ENCODE data around the gene CXCR6. TPM values are rescaled to one million over a fixed set of nuclear protein-coding genes. Genes with fewer than 3 reads are reported as not detected.
"Not testable (repeated sequence)": the region's sequence is repeated elsewhere in the genome, so short reads cannot be mapped to it uniquely, and the experiment has no call there.

CXCR6 gene
- polyA plus RNA-seq, 1 donor from 2014 or later: 0.69 TPM

DNA sequence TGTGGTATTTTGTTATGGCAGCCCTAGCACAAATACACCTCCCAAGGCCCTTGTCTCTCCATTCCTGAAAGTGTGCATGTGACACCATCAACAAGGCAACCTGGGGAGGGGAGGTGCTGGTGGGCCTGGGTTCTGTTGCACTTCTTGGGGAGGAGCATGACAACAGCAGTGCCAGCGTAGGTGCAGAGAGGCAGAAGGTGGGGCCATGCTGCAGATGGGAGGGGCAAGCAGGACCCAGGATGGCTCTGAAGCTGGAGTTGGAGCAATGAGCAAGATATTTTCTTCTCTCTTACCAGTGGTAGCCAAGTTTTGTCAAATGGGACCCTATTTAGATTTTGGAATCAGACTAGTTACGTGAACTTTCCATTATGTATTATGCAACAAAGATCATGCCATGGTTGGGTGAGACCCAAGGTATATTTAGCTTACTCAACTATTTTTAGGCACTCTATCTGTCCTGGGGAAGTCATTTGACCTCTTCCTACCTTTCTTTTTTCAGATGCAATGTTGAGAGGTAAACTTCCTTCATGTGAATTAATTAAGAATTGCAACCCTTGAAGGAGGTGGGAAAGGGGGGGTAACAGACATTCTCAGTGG lies 49.0 kb downstream of the CXCR6 start:
- Mint-ChIP-seq H3K9me3 (no peaks in the 10 kb centered on the region), H3K4me1 (peaks cover 30 to 48% (median 47%) of the 10 kb centered on the region in 3 donors), H3K4me3 (peak overlapping the region in 3 of 4 donors; percentile 13 to 97 (median 46)), H3K27me3 (no peaks in the 10 kb centered on the region), H3K27ac (peak overlapping the region in 2 of 3 donors; percentile 50 to 84), H3K36me3 (peaks cover 2% of the 10 kb centered on the region)

DNA sequence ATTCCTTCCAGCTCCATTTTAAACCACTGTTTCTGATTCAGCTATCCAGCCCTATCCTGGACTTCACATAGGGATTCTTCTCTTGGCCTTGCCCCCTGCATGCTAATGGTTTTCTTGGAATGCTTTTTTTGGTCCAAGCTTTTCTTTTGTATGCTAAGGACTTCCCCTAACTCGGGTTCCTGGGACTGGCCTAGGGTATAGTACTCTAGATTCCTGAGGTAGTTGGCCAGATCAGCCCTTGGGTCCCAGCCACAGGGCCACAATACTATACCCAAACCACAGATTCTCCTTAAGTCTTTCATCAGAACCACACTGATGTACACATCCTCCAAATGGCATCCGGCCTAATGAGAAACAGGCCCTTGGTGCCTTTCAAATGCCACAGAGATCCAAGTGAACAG lies 49.6 kb downstream of the CXCR6 start:
- Mint-ChIP-seq H3K4me3 (peak overlapping the region in 3 of 4 donors; percentile 12 to 97 (median 55)), H3K27me3 (no peaks in the 10 kb centered on the region), H3K9me3 (no peaks in the 10 kb centered on the region), H3K4me1 (peaks cover 30 to 48% (median 44%) of the 10 kb centered on the region in 3 donors), H3K36me3 (peaks cover 2% of the 10 kb centered on the region), H3K27ac (peak overlapping the region in 1 of 3 donors; percentile 68)

DNA sequence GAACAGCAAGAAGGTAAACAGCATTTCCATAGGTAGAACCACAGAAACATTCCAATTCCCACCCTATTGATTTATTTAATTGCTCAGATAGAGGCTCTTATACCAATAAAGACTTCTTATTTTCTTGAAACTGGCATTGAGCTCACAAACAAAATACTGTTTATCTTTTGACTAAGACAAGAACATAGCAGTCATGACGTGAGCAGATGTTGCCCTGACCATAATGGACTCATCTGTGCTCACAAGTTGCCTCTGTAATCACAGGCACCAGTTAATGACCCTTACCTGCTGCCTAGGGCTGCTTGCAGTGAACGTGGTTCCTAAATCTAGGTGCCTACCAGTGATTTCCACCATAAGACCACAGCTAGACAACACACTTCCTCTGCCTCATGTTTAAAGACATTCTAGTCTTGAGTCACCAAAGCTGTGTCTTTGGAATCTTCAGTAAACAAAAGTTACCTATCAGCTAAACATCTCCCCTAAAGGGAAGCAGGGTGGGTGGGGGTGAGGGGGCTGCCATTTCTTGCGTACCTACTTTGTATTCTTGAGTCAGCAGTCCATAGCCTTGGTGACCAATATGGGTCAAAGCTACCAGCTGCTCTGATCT lies 50.3 kb downstream of the CXCR6 start:
- Mint-ChIP-seq H3K4me3 (peak overlapping the region; percentile 55 to 97 (median 69)), H3K36me3 (no peaks in the 10 kb centered on the region), H3K4me1 (peaks cover 26 to 48% (median 40%) of the 10 kb centered on the region in 3 donors), H3K27ac (peak overlapping the region in 1 of 3 donors; percentile 0), H3K27me3 (no peaks in the 10 kb centered on the region), H3K9me3 (no peaks in the 10 kb centered on the region)

DNA sequence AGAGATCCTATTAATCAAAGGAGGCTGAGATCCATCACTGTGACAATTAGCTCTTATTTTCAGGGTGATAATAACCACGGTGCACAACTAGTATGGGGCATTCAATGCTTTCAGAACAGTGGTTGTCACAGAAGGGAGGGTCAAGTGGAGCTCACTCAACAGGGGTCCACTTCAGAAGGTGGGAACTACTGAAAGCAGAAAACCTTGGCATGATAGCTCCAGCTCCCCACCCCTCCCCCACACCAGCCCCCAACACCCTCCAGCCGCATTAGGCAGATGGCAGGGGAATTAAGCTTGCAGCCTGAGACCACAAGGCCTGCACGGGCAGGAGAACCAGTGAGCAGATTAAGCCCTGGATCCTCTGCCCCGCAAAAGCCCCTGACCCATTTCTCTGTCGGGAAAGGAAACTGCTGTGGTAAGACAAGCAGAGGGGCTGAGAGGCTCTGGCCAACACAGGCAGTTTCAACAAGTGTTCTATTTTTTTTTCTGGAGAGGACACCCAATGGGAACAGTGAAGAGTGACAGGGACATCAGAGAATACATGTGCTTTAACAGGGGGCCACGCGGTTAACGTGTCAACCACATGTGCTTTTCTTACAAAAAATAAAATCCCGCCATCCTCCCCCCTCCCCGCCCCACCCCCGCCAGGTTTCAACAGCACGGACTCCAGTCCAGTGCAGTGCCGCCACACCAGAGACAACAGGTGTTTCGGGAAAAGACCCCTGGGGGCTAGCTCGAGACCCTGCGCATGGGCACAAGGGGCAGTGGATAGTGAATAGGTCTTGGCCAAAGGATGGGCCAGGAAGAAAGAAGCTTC lies 51.4 kb downstream of the CXCR6 start:
- Mint-ChIP-seq H3K4me1 (peaks cover 26 to 42% (median 34%) of the 10 kb centered on the region in 3 donors), H3K9me3 (no peaks in the 10 kb centered on the region), H3K27me3 (peaks cover 7% of the 10 kb centered on the region), H3K36me3 (no peaks in the 10 kb centered on the region), H3K27ac (peak overlapping the region; percentile 82 to 91 (median 89)), H3K4me3 (peak overlapping the region; percentile 93 to 97 (median 94))

DNA sequence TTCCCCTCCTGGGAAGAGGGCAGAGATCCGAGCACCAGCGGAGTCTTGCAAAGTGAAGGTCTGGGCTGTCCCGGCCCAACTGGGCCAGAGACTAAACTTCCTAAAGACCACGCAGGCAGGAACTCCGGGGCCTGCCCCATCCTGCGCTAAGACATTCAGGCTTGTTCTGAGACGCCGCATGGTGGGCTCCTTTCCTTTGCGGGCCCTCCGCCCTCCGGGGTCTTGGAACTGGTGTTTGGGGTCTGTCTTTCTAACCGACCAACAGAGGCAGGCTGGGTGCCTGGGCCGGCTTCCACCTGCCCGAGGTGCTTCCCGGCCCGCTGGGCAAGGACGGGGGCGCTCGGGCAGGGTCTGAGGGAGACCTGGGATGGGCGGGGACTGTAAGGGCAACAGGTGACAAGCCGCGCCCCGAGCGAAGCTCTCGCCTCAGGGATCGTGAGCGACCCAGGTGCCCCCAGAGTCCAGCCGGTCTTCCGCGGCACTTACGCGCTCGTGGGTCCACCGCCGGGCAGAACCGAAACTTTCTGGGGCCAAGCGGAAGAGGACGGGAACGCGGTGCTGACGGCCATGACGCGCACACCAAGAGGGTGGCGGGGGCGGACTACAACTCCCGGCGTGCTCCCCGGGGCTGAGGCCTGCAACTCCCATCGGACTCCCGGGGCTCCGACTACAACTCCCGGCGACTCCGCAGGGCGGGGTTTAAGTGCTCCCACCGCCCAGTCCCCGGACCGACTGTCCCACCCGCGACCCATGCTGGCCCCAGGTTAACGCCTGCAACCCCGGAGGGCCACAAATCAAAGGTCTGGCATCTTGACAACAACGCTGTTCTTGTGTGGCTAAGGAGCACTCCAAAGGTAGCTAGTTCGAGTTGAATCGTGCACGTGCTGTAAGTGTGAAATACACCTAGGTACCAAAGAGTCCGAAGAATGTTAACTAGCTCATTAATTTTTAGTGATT lies 52.2 kb downstream of the CXCR6 start, which contains the start of gene FYCO1:
FYCO1 (minus strand) TSS at position 589 of the 957 bp plus-strand sequence. CDS start 10,914 bp downstream, outside the sequence.
- H3K4me3 Mint-ChIP-seq: peak within 1 kb of the TSS; percentile 93 to 97 (median 94)

DNA sequence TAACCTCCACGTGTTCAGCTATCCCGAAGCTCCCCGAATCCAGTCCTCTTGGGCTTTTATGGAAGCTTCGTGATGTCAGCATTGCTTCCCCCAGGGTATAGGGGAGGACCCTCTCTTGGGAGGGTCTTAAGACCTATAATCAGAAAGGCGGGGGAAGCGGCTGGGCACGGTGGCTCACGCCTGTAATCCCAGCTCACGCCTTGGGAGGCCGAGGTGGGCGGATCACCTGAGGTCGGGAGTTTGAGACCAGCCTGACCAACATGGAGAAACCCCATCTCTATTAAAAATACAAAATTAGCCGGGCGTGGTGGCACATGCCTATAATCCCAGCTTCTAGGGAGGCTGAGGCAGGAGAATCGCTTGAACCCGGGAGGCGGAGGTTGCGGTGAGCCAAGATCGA lies 54.2 kb downstream of the CXCR6 start:
- H3K27me3 Mint-ChIP-seq: peaks cover 13% of the 10 kb centered on the region
- not testable (repeated sequence) for H3K9me3 Mint-ChIP-seq, H3K36me3 Mint-ChIP-seq, H3K27ac Mint-ChIP-seq, H3K4me3 Mint-ChIP-seq
- peaks cover 20 to 23% (median 20%) of the 10 kb centered on the region in 3 donors for H3K4me1 Mint-ChIP-seq

More for the DNA sequence above, 52.2 kb downstream of the CXCR6 start, which contains the start of gene FYCO1:
- Mint-ChIP-seq H3K27me3 (peaks cover 10% of the 10 kb centered on the region), H3K9me3 (no peaks in the 10 kb centered on the region), H3K36me3 (no peaks in the 10 kb centered on the region), H3K4me1 (peaks cover 26 to 35% (median 29%) of the 10 kb centered on the region in 3 donors), H3K27ac (peak within 1 kb of the TSS; percentile 82 to 91 (median 89))

DNA sequence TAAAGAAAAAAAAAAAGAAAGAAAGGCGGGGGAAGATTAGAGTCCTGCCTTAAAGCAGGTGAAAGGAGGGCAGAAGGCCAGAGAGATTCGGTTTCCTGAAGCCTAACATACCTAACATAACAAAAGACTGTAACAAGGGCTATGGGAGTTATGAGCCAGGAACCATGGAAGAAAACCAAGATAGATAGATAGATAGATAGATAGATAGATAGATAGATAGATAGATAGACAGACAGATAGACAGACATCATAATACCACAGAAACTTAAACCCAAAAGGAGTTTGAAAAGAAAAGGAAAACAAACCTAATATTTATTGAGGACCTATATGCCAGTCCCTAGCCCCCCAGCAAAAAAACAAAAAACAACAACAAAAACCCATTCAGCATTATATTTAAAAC lies 54.7 kb downstream of the CXCR6 start:
- no peak overlapping the region for H3K27ac Mint-ChIP-seq
- no peaks in the 10 kb centered on the region for H3K36me3 Mint-ChIP-seq
- H3K27me3 Mint-ChIP-seq: peaks cover 13% of the 10 kb centered on the region
- H3K9me3 Mint-ChIP-seq: no peaks in the 10 kb centered on the region
- peak overlapping the region in 1 of 4 donors; percentile 11 for H3K4me3 Mint-ChIP-seq
- peaks cover 15 to 18% (median 16%) of the 10 kb centered on the region in 3 donors for H3K4me1 Mint-ChIP-seq

Other genes starting within 250 kb of the CXCR6 start
- 0.69 TPM for gene SLC6A20, start 146.9 kb upstream of the CXCR6 start, polyA plus RNA-seq
- 13.9 TPM for gene LZTFL1, start 101.3 kb upstream of the CXCR6 start, polyA plus RNA-seq
- gene CCR9, start 56.9 kb upstream of the CXCR6 start, polyA plus RNA-seq: 6.3 TPM
- gene FYCO1, start 52.4 kb downstream of the CXCR6 start, polyA plus RNA-seq: 3.3 TPM
- gene XCR1, start 84.0 kb downstream of the CXCR6 start, polyA plus RNA-seq: not detected

All from IgD-negative memory B cell (primary cell).